OCI-LY7 (cell line): ENCODE measurements around the gene GRM5. TPM values are rescaled to one million over a fixed set of nuclear protein-coding genes. Genes with fewer than 3 reads are reported as not detected.
A peak's percentile ranks its signal among the peaks of the same experiment; 100 is the strongest.
"Not testable (repeated sequence)": the region's sequence is repeated elsewhere in the genome, so short reads cannot be mapped to it uniquely, and the experiment has no call there.

Experiments
- BruUV-seq: library from RNA; stranded (reverse); fragments of 400-500 nt; replicated peaks from 2 replicates; lab custom pipeline; 2021; lab: Mats Ljungman, UMichigan
- CTCF ChIA-PET: fragments of 300-600 bp; sonication (Branson Sonifier 250); formaldehyde crosslinking; loops from one replicate; lab custom pipeline; 2022; ENCODE audit warnings: antibody characterized with exemption; ENCODE audit not compliant: unreplicated experiment; lab: Charles Lee
- POLR2A ChIA-PET: fragments of 300-600 bp; sonication (Branson Sonifier 250); formaldehyde crosslinking; loops from one replicate; lab custom pipeline; 2022; ENCODE audit warnings: antibody characterized with exemption; lab: Charles Lee
- DNase-seq: peaks from one replicate; pipeline ENCODE4 v3.0.0-alpha.2; 2015; ENCODE audit warnings: low spot score
- H2AFZ ChIP-seq: fragments of 200-600 bp; sonication (generic), shearing (Covaris generic); 2 replicates; pipeline ENCODE4 v1.6.1; 2014; ENCODE audit warnings: mild to moderate bottlenecking, antibody characterized with exemption, low read length, moderate library complexity
- H3K27ac ChIP-seq: fragments of 200-600 bp; sonication (generic); 2 replicates; pipeline ENCODE4 v1.5.1; 2014; ENCODE audit warnings: mixed run types, low read depth, mild to moderate bottlenecking, moderate library complexity, low read length, inconsistent platforms; ENCODE audit not compliant: poor library complexity, severe bottlenecking
- H3K36me3 ChIP-seq: fragments of 200-600 bp; sonication (generic); 2 replicates; pipeline ENCODE4 v1.6.1; 2014; ENCODE audit warnings: mild to moderate bottlenecking, antibody characterized with exemption, low read length, moderate library complexity, mixed read lengths; ENCODE audit not compliant: insufficient read depth
- H3K4me1 ChIP-seq: fragments of 200-600 bp; sonication (generic); 2 replicates; pipeline ENCODE4 v1.5.1; 2014; ENCODE audit warnings: mild to moderate bottlenecking, low read length; ENCODE audit not compliant: insufficient read depth, poor library complexity, severe bottlenecking
- H3K4me2 ChIP-seq: fragments of 200-600 bp; sonication (generic); 2 replicates; pipeline ENCODE4 v1.6.1; 2014; ENCODE audit warnings: mild to moderate bottlenecking, low read length
- H3K4me3 ChIP-seq: fragments of 200-600 bp; sonication (generic); 2 replicates; pipeline ENCODE4 v1.5.1; 2014; ENCODE audit warnings: mild to moderate bottlenecking, low read depth, low read length; ENCODE audit not compliant: poor library complexity, severe bottlenecking
- H3K79me2 ChIP-seq: fragments of 200-600 bp; sonication (generic); 2 replicates; pipeline ENCODE4 v1.6.1; 2016; ENCODE audit warnings: low read depth, mild to moderate bottlenecking, low read length, moderate library complexity, mixed read lengths; ENCODE audit not compliant: insufficient read depth
- H3K9me2 ChIP-seq: fragments of 200-600 bp; sonication (generic); 2 replicates; pipeline ENCODE4 v1.6.1; 2016; ENCODE audit warnings: mild to moderate bottlenecking, low read length, mixed read lengths; ENCODE audit not compliant: insufficient read depth
- H3K9me3 ChIP-seq: fragments of 200-600 bp; sonication (generic); 2 replicates; pipeline ENCODE4 v1.6.1; 2014; ENCODE audit warnings: mild to moderate bottlenecking, mixed run types, low read length, mixed read lengths
- H4K20me1 ChIP-seq: fragments of 200-600 bp; sonication (generic); 2 replicates; pipeline ENCODE4 v1.6.1; 2014; ENCODE audit warnings: mild to moderate bottlenecking, antibody characterized with exemption, low read length, moderate library complexity, mixed read lengths; ENCODE audit not compliant: insufficient read depth
- intact Hi-C: fragments of 100-400 bp; cut with micrococcal nuclease; formaldehyde crosslinking; loops from one replicate; pipeline ENCODE4 v1.10.0; 2022; ENCODE audit not compliant: unreplicated experiment
- total RNA-seq, 2 experiments: library from RNA; depleted of rRNA in 1 of 2; stranded (reverse); fragments of >200 nt in 1 of 2; shearing (Covaris generic) in 1 of 2; gene quantifications; 2 replicates each; pipeline ENCODE4 v1.2.3, GENCODE V29; 2014 to 2022

GRM5 gene
- total RNA-seq, 2 experiments from 2014 or later: not detected

- CTCF ChIA-PET, H3K36me3 ChIP-seq, POLR2A ChIA-PET, H3K9me3 ChIP-seq, H4K20me1 ChIP-seq, BruUV-seq, H3K9me2 ChIP-seq, H3K79me2 ChIP-seq: not testable (repeated sequence)
- Histone ChIP-seq H2AFZ (peak overlapping the region; percentile 84; the same call in 1 of the 2 replicates), H3K4me1 (peaks cover 63% of the 10 kb centered on the region), H3K4me3 (peak overlapping the region; percentile 8), H3K27ac (peak overlapping the region; percentile 96), H3K4me2 (peak overlapping the region; percentile 54)
- peak; percentile 46 for DNase-seq
- intact Hi-C loops: loop anchor here (5.0 kb wide), 1 partner anchor 508 kb away; the partner anchor contains the start of gene CTSC
These were observed 220.8 kb downstream of the GRM5 start for GRCh38 chr11:88844941-88845340.

- CTCF ChIA-PET, H3K9me3 ChIP-seq, H3K9me2 ChIP-seq, BruUV-seq, POLR2A ChIA-PET, H3K36me3 ChIP-seq, H3K79me2 ChIP-seq, H4K20me1 ChIP-seq: not testable (repeated sequence)
- peak overlapping the region; percentile 54 for H3K4me2 ChIP-seq
- peak; percentile 92 for DNase-seq
- intact Hi-C loops: loop anchor here (5.0 kb wide), 1 partner anchor 507 kb away; the partner anchor contains the start of gene CTSC
- H3K4me1 ChIP-seq: peaks cover 63% of the 10 kb centered on the region
- peak overlapping the region; percentile 96 for H3K27ac ChIP-seq
- H2AFZ ChIP-seq: peak overlapping the region; percentile 84
- peak overlapping the region; percentile 10 for H3K4me3 ChIP-seq
These were observed 221.9 kb downstream of the GRM5 start for GRCh38 chr11:88843766-88844426.

- intact Hi-C loops, DNase-seq, H2AFZ ChIP-seq, H3K9me2 ChIP-seq, CTCF ChIA-PET, H3K79me2 ChIP-seq, BruUV-seq, H4K20me1 ChIP-seq, H3K4me3 ChIP-seq, H3K9me3 ChIP-seq, H3K4me2 ChIP-seq, H3K36me3 ChIP-seq, H3K27ac ChIP-seq: not testable (repeated sequence)
- POLR2A ChIA-PET: interaction anchor here (1.8 kb wide), 1 partner anchor 14 kb away, joined by 4 read pairs; no protein-coding TSS in a partner anchor
- H3K4me1 ChIP-seq: peaks cover 24% of the 10 kb centered on the region
These were observed 227.6 kb downstream of the GRM5 start for GRCh38 chr11:88838139-88838538.

- BruUV-seq, intact Hi-C loops, H3K9me3 ChIP-seq, H3K27ac ChIP-seq, H3K4me1 ChIP-seq, H3K79me2 ChIP-seq, H3K4me3 ChIP-seq, DNase-seq, H3K4me2 ChIP-seq, H4K20me1 ChIP-seq, H3K36me3 ChIP-seq, POLR2A ChIA-PET, CTCF ChIA-PET, H3K9me2 ChIP-seq: not testable (repeated sequence)
- peak overlapping the region; percentile 54 for H2AFZ ChIP-seq
These were observed 230.1 kb downstream of the GRM5 start for GRCh38 chr11:88835709-88836108.
